Measurements from ENCODE around the gene PTPRR.

PTPRR gene

GRCh38 chr12:70794131-70794530, 126.4 kb downstream of the PTPRR start:
- no peak for DNase-seq

GRCh38 chr12:70788774-70789173, 131.8 kb downstream of the PTPRR start:
- DNase-seq, result no peak

- no peak for DNase-seq
Measured at GRCh38 chr12:70787612-70788011, 132.9 kb downstream of the PTPRR start.

GRCh38 chr12:70785896-70786295, 134.6 kb downstream of the PTPRR start:
- no peak for DNase-seq

- no peak for DNase-seq
Measured at GRCh38 chr12:70784042-70784668, 136.4 kb downstream of the PTPRR start.

GRCh38 chr12:70783455-70783854, 137.1 kb downstream of the PTPRR start:
- no peak for DNase-seq

GRCh38 chr12:70779250-70779649, 141.3 kb downstream of the PTPRR start:
- DNase-seq, result no peak

- DNase-seq, result no peak
Measured at GRCh38 chr12:70774055-70774454, 146.5 kb downstream of the PTPRR start.

GRCh38 chr12:70772836-70773235, 147.7 kb downstream of the PTPRR start:
- DNase-seq, result no peak

- DNase-seq, result no peak
Measured at GRCh38 chr12:70771581-70771980, 149.0 kb downstream of the PTPRR start.

GRCh38 chr12:70763666-70764065, 156.9 kb downstream of the PTPRR start:
- DNase-seq, result no peak

GRCh38 chr12:70762000-70762399, 158.5 kb downstream of the PTPRR start:
- DNase-seq, result no peak

GRCh38 chr12:70759161-70759918, 161.2 kb downstream of the PTPRR start:
- DNase-seq, result no peak

GRCh38 chr12:70758494-70758845, 162.1 kb downstream of the PTPRR start:
- no peak for DNase-seq

- no peak for DNase-seq
Measured at GRCh38 chr12:70757830-70758493, 162.6 kb downstream of the PTPRR start.

GRCh38 chr12:70756791-70757190, 163.7 kb downstream of the PTPRR start:
- DNase-seq, result no peak

GRCh38 chr12:70756118-70756517, 164.4 kb downstream of the PTPRR start:
- DNase-seq, result no peak

GRCh38 chr12:70754330-70754741, 166.2 kb downstream of the PTPRR start:
- no peak for DNase-seq

- DNase-seq, result no peak
Measured at GRCh38 chr12:70752327-70752726, 168.2 kb downstream of the PTPRR start.

- no peak for DNase-seq
Measured at GRCh38 chr12:70749931-70750330, 170.6 kb downstream of the PTPRR start.

- DNase-seq, result no peak
Measured at GRCh38 chr12:70748809-70749208, 171.7 kb downstream of the PTPRR start.

GRCh38 chr12:70747445-70748260, 172.9 kb downstream of the PTPRR start:
- DNase-seq, result no peak

- no peak for DNase-seq
Measured at GRCh38 chr12:70745048-70745447, 175.5 kb downstream of the PTPRR start.

Data from CD4-positive, alpha-beta T cell treated with Interleukin-6 for 4 hours (primary cell).